DOHH2 (cell line): ENCODE data around the gene LANCL2.

Experiments used
- H3F3A ChIP-seq: fragments of 200-600 bp; sonication (generic), shearing (Covaris generic); 2 replicates; pipeline ENCODE4 v1.6.0; 2016; ENCODE audit warnings: antibody characterized with exemption, mild to moderate bottlenecking; ENCODE audit not compliant: control insufficient read depth, insufficient read depth
- H3K27ac ChIP-seq: fragments of 200-600 bp; sonication (generic); 2 replicates; pipeline ENCODE4 v1.5.1; 2014; ENCODE audit warnings: low read depth, mild to moderate bottlenecking, low read length, moderate library complexity
- H3K27me3 ChIP-seq: fragments of 200-600 bp; sonication (generic); 2 replicates; pipeline ENCODE4 v1.6.1; 2014; ENCODE audit warnings: mild to moderate bottlenecking, low read length, mixed read lengths; ENCODE audit not compliant: control insufficient read depth
- H3K36me3 ChIP-seq: fragments of 200-600 bp; sonication (generic); 2 replicates; pipeline ENCODE4 v1.6.1; 2014; ENCODE audit warnings: mild to moderate bottlenecking, low read length, moderate library complexity, mixed read lengths; ENCODE audit not compliant: control insufficient read depth
- H3K4me1 ChIP-seq: fragments of 200-600 bp; sonication (generic); 2 replicates; pipeline ENCODE4 v1.6.1; 2014; ENCODE audit warnings: mild to moderate bottlenecking, low read length, mixed read lengths; ENCODE audit not compliant: control insufficient read depth
- H3K4me2 ChIP-seq: fragments of 200-600 bp; sonication (generic); 2 replicates; pipeline ENCODE4 v1.6.0; 2014; ENCODE audit warnings: mild to moderate bottlenecking, low read length, moderate library complexity
- H3K4me3 ChIP-seq: fragments of 200-600 bp; sonication (generic); 2 replicates; pipeline ENCODE4 v1.5.1; 2014; ENCODE audit warnings: mild to moderate bottlenecking, low read length, mixed read lengths
- H3K79me2 ChIP-seq: fragments of 200-600 bp; sonication (generic); 2 replicates; pipeline ENCODE4 v1.6.1; 2014; ENCODE audit warnings: mild to moderate bottlenecking, low read length, mixed read lengths; ENCODE audit not compliant: control insufficient read depth
- H3K9me2 ChIP-seq: fragments of 200-600 bp; sonication (generic); replicated peaks from 2 replicates; pipeline ENCODE4 v1.6.1; 2014; ENCODE audit warnings: mild to moderate bottlenecking, low read length, mixed read lengths; ENCODE audit not compliant: control insufficient read depth
- H3K9me3 ChIP-seq: fragments of 200-600 bp; sonication (generic); 2 replicates; pipeline ENCODE4 v1.6.1; 2014; ENCODE audit warnings: antibody characterized with exemption, low read length, mixed read lengths; ENCODE audit not compliant: control insufficient read depth, insufficient read depth
- H4K20me1 ChIP-seq: fragments of 200-600 bp; sonication (generic); 2 replicates; pipeline ENCODE4 v1.6.0; 2014; ENCODE audit warnings: low read depth, mild to moderate bottlenecking, antibody characterized with exemption, low read length, moderate library complexity; ENCODE audit not compliant: control insufficient read depth, insufficient read depth
- CTCF ChIP-seq: fragments of 200-600 bp; sonication (generic); IDR thresholded peaks from one replicate; pipeline ENCODE4 v1.5.1; 2014; ENCODE audit warnings: antibody characterized with exemption, mild to moderate bottlenecking, low read depth, low read length; ENCODE audit not compliant: poor library complexity, severe bottlenecking
- EZH2phosphoT487 ChIP-seq: fragments of 200-600 bp; sonication (generic); IDR thresholded peaks from 2 replicates; pipeline ENCODE4 v1.6.1; 2017; ENCODE audit warnings: borderline replicate concordance, mild to moderate bottlenecking, antibody characterized with exemption, low read length, moderate library complexity, mixed read lengths

LANCL2 gene

DNA sequence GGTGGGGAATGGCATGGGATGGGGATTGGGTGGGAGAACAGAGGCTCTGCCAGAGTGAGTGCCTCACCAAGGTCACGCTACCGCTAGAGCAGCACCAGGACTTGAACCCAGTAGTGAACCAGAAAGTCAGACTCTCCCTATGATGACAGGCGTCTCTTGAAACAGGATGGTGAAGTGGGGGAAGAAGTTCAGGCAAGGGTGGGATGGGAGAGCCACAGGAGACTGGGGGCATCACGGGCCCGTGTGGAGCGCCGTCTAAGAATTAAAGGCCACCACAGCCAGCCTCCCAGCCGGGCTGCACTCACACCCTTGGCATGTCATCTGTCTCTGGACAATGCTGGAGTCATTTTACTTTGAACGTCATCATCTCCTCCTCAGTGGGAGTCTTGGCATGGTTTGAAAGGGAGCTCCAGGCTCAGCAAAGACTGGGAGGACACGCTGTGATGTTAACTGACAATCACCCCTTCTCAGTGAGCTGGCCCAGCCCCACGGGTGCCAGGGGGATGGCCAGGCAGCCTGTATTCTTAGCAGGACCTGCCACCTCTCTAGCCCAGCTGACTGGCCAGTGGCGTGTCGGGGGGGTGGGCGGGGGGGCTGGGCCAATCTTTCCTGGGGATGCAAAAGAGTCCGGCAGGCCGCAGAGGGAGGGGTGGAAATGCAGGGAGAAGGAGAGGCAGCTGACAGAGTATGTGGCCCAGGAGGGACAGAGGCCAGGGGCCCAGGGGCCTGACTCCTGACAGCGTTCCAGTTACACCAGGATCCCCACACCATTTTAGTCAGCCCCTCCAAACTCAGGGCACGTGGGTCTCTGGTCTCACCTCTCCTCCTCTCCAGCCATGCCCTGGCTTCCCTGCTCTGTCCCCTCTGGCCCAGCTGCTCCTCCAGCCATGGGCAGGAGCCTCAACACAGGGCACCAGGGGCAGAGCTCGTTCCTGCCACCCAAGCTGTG is 111.0 kb downstream of the LANCL2 start:
- H3K27me3 ChIP-seq, result no peaks in the 10 kb centered on the region
- H3K27ac ChIP-seq, result no peak overlapping the region
- TF ChIP-seq EZH2phosphoT487, result no peak
- no peak for TF ChIP-seq CTCF
- no peak overlapping the region for H3K4me3 ChIP-seq
- H4K20me1 ChIP-seq, result no peaks in the 10 kb centered on the region
- no peaks in the 10 kb centered on the region for H3K79me2 ChIP-seq
- no peaks in the 10 kb centered on the region for H3K9me2 ChIP-seq
- no peak overlapping the region for H3K4me2 ChIP-seq
- H3K4me1 ChIP-seq, result no peaks in the 10 kb centered on the region
- H3K36me3 ChIP-seq, result peaks cover 13% of the 10 kb centered on the region; the same call in 1 of the 2 replicates
- H3F3A ChIP-seq, result no peaks in the 10 kb centered on the region
- no peaks in the 10 kb centered on the region for H3K9me3 ChIP-seq

DNA sequence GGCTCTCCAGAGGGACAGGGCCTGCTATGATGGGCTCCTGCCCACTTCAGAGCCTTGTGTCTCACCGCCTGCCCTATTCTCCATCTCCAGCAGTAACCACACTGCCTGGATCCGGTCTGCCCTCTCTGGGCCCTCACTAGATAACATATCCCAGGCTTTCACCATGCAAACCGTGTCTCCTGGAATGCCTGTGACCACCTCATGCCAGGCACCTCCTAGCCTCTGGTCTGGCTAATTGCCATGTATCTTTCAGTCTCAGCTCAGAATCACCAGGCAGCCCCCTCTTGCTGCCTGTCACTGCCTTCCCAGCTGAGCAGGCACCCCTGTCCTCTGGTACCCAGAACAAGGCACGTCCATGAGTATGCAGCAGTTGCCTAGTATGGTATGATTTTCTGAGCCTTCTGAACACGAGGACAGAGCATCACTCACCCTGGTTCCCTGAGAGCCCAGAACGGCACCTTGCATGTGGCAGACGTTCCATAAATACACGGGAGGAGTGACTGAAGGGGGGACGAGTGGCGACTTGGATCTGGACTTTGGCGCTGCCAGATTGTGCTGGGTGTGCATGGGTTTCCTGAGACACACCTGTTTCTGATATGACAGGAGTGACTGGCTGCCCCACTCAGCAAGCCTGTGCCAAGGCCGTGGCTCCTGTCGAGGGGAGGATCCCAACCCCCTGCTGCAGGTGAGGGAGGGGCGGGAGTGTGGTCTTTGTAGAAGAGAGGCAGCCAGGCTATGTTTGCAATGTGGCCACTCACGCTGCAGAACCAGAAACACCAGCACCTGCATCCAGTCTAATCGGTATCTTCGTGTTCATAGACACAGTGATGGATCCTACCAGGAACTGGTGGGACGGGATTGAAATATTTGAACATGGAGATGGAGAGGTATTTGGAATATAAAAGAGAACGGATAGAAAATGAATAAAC is 112.0 kb downstream of the LANCL2 start:
- no peaks in the 10 kb centered on the region for H3F3A ChIP-seq
- H3K9me3 ChIP-seq, result no peaks in the 10 kb centered on the region
- peaks cover 13% of the 10 kb centered on the region; the same call in 1 of the 2 replicates for H3K36me3 ChIP-seq
- no peak overlapping the region for H3K27ac ChIP-seq
- TF ChIP-seq EZH2phosphoT487 (no peak), CTCF (no peak)
- H3K4me2 ChIP-seq, result no peak overlapping the region
- no peaks in the 10 kb centered on the region for H3K79me2 ChIP-seq
- no peaks in the 10 kb centered on the region for H3K9me2 ChIP-seq
- H3K27me3 ChIP-seq, result no peaks in the 10 kb centered on the region
- no peaks in the 10 kb centered on the region for H4K20me1 ChIP-seq
- no peaks in the 10 kb centered on the region for H3K4me1 ChIP-seq
- H3K4me3 ChIP-seq, result no peak overlapping the region

GRCh38 chr7:55477781-55478374 is 112.7 kb downstream of the LANCL2 start:
- Histone ChIP-seq H3K79me2 (no peaks in the 10 kb centered on the region), H3K4me2 (no peak overlapping the region), H3K27ac (no peak overlapping the region)

More at GRCh38 chr7:55477781-55478374, 112.7 kb downstream of the LANCL2 start:
- H3K4me1 ChIP-seq, result no peaks in the 10 kb centered on the region
- H3K4me3 ChIP-seq, result no peak overlapping the region
- H3F3A ChIP-seq, result no peaks in the 10 kb centered on the region
- peaks cover 13% of the 10 kb centered on the region; the same call in 1 of the 2 replicates for H3K36me3 ChIP-seq
- no peaks in the 10 kb centered on the region for H3K9me3 ChIP-seq
- no peaks in the 10 kb centered on the region for H3K27me3 ChIP-seq
- H3K9me2 ChIP-seq, result no peaks in the 10 kb centered on the region
- no peaks in the 10 kb centered on the region for H4K20me1 ChIP-seq
- TF ChIP-seq EZH2phosphoT487 (no peak), CTCF (no peak)
